ENCODE results near the gene NR2F1.
A peak's percentile ranks its signal among the peaks of the same experiment; 100 is the strongest.

The NR2F1 gene

DNA sequence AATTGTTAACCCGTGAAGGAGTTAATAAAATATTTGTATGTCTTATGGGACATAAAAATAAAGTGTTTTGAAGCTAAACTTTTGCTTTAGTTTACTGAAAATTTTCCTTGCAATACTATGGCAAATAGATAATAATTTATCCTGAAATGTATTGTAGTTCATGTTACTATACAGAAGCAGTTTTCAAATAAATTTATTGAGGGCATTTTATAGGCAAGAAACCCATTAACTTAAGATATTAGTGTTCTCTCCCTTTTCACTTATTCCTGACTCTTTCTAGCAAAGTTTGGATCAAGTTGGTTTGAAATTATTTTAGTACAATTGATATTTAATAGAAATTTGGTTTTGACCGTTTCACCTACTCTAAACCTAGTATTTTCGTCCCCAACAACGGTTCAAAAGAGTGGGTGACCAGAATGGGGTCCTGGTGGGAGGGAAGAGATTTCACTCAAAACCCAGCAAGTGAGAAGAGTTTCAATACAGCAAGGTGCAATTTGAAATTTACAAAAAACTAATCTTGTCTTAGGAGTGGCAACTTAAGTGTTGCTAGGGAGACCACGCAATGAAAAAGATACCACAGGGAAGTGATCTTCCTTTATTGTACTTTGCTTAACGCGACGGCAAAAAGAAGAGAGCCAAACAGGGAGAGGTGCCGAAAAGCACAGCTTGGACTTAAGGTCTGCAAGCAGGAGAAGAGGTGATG lies 28.4 kb downstream of the NR2F1 start:
- no peaks in the 10 kb centered on the region for H3K9me3 ChIP-seq
- peaks cover 3% of the 10 kb centered on the region for H3K4me1 ChIP-seq
- DNase-seq (ENCODE audit: low spot score in 2 of 2) = no peak
- no peaks in the 10 kb centered on the region for H3K36me3 ChIP-seq (replicated peaks)
- no peak overlapping the region for H3K4me3 ChIP-seq
- peaks cover 78% of the 10 kb centered on the region for H3K27me3 ChIP-seq (ENCODE audit: low read depth)
- in situ Hi-C loops (cut with MboI; ENCODE audit: low sequenced_read_pairs) = no loop called here

DNA sequence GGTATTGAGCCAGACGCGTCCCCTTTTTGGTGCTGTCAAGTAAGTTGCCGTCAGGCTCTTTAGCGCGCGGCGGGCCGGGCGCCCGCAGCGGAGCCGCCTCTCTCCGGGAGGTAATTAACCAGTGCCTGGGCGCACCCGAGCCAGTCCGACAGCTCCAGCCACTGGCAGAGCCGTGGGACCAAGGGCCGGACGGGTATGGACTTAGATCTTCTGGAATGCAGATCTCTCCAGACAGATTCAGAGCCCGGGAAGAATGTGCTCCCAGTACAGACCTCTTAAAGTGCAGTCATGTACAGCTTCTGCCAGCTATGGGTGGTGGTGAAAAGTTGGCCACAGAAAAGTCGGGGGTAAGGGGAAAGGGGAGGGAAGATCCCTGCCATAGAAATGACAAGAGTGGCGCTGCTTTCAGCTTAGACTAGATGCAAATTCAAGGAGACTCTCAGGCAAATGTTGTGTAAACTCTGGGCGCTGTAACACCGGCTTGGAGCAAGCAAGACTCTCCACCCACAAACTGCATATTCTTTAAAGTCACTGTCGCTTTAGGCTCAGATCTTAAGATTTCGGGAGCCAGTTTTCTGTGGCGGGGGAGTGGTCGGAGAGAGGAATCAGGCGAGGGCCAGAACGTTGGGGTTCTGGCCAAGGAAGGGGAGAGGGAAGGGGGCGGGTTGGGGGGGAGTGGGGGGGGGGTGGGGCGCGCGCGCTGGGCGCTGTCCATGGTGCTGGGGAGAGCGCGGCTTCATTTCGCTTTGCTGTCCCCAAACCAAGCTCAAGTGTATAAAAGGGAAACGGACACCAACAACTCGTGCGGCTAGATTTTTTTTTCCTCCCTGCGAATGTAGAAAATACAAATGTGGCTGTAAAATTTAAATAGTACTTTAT lies 29.2 kb downstream of the NR2F1 start:
- in situ Hi-C loops (cut with MboI; ENCODE audit: low sequenced_read_pairs) = no loop called here
- peak; percentile 17 to 43 for DNase-seq (ENCODE audit: low spot score in 2 of 2)
- H3K4me3 ChIP-seq = no peak overlapping the region

DNA sequence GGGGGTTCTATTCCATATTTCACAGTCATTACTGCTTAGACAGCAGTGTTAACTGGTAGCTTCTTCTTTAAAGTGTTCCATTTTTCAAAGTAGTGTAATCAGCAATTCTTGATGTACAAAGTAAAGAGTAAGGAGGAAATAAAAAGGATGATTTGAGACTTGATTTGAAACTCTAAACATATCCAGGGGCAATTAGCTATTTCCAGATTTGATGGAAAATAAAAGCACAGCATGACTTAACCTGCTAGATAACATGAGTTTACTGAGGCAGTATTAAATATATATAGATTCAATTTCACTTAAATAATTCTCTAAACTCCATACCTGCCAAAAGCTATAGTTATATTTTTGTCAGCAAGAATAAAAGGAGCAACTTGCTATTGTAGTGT lies 29.8 kb downstream of the NR2F1 start:
- Histone ChIP-seq H3K9me3 (no peaks in the 10 kb centered on the region), H3K4me3 (no peak overlapping the region), H3K4me1 (peaks cover 3% of the 10 kb centered on the region), H3K27me3 (ENCODE audit: low read depth) (peaks cover 72% of the 10 kb centered on the region), H3K36me3 (replicated peaks) (no peaks in the 10 kb centered on the region)
- no peak for DNase-seq (ENCODE audit: low spot score in 2 of 2)
- in situ Hi-C loops (cut with MboI; ENCODE audit: low sequenced_read_pairs) = no loop called here

More for the DNA sequence above, 29.2 kb downstream of the NR2F1 start:
- H3K36me3 ChIP-seq (replicated peaks) = no peaks in the 10 kb centered on the region
- H3K27me3 ChIP-seq (ENCODE audit: low read depth) = peaks cover 79% of the 10 kb centered on the region
- no peaks in the 10 kb centered on the region for H3K9me3 ChIP-seq
- H3K4me1 ChIP-seq = peaks cover 3% of the 10 kb centered on the region

DNA sequence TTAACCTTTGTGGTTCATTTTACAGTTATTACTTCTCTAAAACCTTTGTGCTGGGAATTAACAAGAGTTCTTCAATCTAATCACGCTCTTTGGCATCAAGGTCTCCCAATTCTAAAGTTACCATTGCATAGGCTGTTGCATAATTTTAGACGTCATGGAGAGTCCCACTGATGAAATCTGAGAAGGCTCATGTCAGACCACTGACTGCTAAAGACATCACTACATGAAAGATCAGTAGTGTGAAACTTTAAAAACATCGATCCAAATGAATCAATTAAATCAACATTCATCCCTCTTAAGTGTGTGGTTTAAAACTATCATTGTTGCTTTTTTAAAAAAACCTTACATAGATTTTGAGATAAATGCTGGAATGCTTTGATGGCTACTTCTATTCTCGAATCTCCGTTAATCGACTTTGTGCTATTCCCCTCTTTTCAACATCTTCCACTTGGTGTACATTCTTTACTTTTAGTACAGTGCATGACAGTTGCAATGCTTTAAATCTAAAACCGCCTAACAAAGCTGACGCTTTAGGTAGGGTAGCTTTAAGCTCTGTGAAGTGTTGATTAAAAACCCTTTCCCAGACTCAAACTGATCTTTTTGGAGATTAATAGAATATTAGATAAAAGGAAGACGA lies 33.6 kb downstream of the NR2F1 start:
- no peak for DNase-seq (ENCODE audit: low spot score in 2 of 2)
- H3K9me3 ChIP-seq = no peaks in the 10 kb centered on the region
- in situ Hi-C loops (cut with MboI; ENCODE audit: low sequenced_read_pairs) = no loop called here
- H3K4me1 ChIP-seq = peaks cover 7% of the 10 kb centered on the region
- no peaks in the 10 kb centered on the region for H3K36me3 ChIP-seq (replicated peaks)
- H3K27me3 ChIP-seq (ENCODE audit: low read depth) = peaks cover 34% of the 10 kb centered on the region
- no peak overlapping the region for H3K4me3 ChIP-seq

DNA sequence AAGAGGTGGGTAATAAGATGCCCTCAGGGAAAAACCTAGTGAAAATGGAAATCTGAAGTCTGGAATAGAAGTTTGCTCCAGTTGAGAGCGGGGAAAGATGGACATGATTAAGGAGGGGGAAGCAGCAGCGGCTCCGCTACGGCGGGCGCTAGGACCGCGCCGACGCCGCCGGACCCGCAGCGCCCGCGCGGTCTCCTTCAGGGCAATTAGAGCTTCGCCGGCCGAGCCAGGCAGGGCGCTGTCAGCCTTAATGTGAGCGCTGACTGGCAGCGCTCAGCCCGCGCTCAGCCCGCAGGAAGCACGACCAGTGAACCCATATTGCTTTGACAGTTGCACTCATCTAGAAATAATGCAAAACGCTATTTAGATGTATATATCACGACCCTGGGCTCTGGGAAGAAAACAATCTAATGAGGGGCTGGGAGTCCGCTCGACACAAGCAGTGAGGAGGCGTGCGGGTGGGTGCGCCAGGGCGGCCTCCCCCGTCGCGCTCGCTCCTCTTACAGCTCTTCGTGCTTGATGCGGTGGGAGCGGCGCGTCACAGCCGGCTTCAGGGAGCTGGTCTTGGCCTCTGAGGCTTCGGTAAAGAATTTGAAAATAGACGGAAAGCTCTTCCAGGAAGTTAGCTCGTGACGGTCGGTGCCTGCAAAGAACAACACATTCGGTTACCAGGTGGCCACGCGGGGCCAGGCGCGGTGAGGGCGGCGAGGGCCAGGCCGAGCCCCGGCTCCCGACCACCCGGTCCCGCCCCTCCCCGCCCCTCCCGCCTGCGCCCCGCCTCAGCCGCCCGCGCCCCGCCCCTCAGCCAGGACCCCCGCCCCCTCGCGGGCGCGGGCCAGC lies 37.7 kb downstream of the NR2F1 start:
- no peaks in the 10 kb centered on the region for H3K36me3 ChIP-seq (replicated peaks)
- peaks cover 7% of the 10 kb centered on the region for H3K27me3 ChIP-seq (ENCODE audit: low read depth)
- in situ Hi-C loops (cut with MboI; ENCODE audit: low sequenced_read_pairs) = no loop called here
- peak overlapping the region; percentile 54 for H3K4me3 ChIP-seq
- peaks cover 10% of the 10 kb centered on the region for H3K4me1 ChIP-seq
- no peaks in the 10 kb centered on the region for H3K9me3 ChIP-seq
- peak; percentile 80 to 85 for DNase-seq (ENCODE audit: low spot score in 2 of 2)

DNA sequence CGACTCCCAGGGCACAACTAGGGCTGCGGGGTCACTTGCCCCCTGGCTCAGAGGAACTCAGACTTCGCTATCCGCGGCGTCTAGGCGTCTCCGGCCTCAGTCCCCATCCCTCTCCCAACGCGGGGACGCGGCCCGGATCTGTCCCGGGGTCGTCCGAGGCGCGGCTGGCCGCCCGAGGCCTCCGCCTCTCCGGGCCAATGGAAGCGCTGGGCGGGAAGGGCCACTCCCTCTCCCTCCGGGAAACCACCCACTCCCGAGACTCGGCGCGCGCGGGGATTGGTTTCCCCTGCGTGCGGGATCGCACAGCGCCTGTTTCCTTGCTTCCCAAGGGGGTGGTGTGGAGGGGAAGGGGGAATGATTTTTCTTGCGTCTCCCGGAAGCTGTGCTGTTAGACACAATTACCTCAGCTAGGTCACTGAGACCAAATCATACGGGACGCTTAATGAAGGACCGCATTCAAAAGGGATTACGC lies 38.3 kb downstream of the NR2F1 start:
- in situ Hi-C loops (cut with MboI; ENCODE audit: low sequenced_read_pairs) = no loop called here
- H3K4me1 ChIP-seq = peaks cover 10% of the 10 kb centered on the region
- no peaks in the 10 kb centered on the region for H3K36me3 ChIP-seq (replicated peaks)
- no peaks in the 10 kb centered on the region for H3K9me3 ChIP-seq
- peaks cover 2% of the 10 kb centered on the region; the same call in 1 of the 2 replicates for H3K27me3 ChIP-seq (ENCODE audit: low read depth)
- DNase-seq (ENCODE audit: low spot score in 2 of 2) = peak; percentile 79 to 90
- peak overlapping the region; percentile 54 for H3K4me3 ChIP-seq

DNA sequence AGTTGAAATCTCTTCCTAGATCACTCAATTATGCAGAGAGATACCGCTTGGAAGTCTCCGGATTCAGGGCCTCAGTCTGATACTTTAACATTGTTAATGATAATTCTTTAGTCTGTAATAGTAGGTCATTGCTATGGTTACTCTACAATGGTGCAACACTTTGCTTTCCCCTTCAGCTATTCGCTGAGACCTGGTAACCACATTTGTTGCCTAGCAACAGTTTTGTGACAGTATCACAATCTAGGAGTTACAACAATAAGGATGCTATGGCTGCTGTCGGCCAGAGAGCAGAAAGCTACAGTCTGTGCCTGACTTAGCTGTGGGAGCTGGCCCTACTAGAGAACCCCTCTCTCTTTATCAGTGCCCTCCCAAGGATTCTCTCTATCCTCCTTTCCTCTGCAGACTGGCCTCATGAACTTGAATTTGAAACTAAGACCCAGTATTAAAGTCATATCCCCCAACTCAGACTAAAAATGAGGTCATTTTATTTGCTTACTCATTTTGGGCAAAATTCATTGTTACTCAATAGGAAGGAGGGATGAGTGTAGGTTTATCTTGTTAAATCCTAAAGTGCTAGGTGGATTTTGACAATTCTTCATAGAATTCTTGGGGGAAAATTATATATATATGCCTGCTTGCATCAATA lies 39.3 kb downstream of the NR2F1 start:
- Histone ChIP-seq H3K4me1 (peaks cover 10% of the 10 kb centered on the region), H3K27me3 (ENCODE audit: low read depth) (no peaks in the 10 kb centered on the region), H3K9me3 (no peaks in the 10 kb centered on the region), H3K36me3 (replicated peaks) (no peaks in the 10 kb centered on the region), H3K4me3 (peak overlapping the region; percentile 54; the same call in 1 of the 2 replicates)
- peak; percentile 58 to 72 for DNase-seq (ENCODE audit: low spot score in 2 of 2)
- in situ Hi-C loops (cut with MboI; ENCODE audit: low sequenced_read_pairs) = no loop called here

DNA sequence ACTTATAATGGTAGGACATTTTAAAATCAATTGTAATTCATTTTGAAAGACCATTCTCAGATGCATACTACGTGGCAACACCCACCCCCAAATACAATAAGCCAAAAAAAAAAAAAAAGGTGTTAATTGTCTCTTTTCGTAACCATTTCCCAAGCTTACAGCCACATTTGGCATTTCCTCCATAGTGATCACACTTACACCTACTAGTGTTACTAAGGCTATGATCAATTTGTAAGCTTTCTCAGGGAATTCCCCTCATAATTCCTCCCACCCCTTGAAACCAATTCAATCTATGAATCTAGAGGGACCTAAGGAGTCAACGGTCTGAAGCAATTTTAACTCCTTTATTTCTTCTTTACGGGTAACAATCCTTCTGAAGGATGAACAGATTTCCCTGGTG lies 40.1 kb downstream of the NR2F1 start:
- in situ Hi-C loops (cut with MboI; ENCODE audit: low sequenced_read_pairs) = no loop called here
- Histone ChIP-seq H3K4me1 (peaks cover 10% of the 10 kb centered on the region), H3K27me3 (ENCODE audit: low read depth) (no peaks in the 10 kb centered on the region)

DNA sequence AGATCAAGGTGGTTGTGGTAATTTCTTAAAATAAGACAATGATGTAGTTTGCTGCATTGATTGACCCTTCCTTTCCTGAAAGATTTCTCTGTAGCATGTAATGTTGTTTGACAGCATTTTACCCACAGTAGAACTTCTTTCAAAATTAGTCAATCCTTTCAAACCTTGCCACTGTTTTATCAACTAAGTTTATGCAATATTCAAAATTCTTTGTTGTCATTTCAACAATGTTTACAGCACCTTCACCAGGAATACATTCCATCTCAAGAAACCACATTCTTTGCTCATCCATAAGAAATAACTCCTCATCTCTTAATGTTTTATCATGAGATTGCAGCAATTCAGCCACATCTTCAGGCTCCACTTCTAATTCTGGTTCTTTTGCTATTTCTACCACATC lies 43.8 kb downstream of the NR2F1 start:
- in situ Hi-C loops (cut with MboI; ENCODE audit: low sequenced_read_pairs) = no loop called here
- Histone ChIP-seq H3K27me3 (ENCODE audit: low read depth) (no peaks in the 10 kb centered on the region), H3K4me1 (peaks cover 4% of the 10 kb centered on the region), H3K36me3 (replicated peaks) (no peaks in the 10 kb centered on the region), H3K9me3 (no peaks in the 10 kb centered on the region), H3K4me3 (no peak overlapping the region)
- DNase-seq (ENCODE audit: low spot score in 2 of 2) = no peak

More for the DNA sequence above, 40.1 kb downstream of the NR2F1 start:
- no peak for DNase-seq (ENCODE audit: low spot score in 2 of 2)
- Histone ChIP-seq H3K9me3 (no peaks in the 10 kb centered on the region), H3K4me3 (no peak overlapping the region), H3K36me3 (replicated peaks) (no peaks in the 10 kb centered on the region)

DNA sequence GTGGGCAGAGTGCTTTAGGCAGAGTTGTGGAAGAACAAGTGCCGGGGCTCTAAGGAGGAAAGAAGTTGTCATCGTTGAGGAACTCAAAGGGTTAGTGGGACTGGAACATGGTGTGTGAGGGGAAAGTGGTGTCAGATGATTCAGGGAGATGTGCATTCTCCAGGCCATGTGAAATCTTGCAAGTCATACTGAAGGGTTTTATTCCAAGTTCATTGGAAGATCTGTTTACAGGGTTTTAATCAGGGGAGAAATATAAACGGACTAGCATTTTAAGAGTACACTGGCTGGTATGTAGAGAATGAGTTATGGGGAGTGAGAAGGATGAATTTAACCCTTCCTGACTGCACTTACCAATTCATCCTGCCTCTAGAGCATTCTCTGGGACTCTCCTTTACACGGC lies 49.3 kb downstream of the NR2F1 start:
- Histone ChIP-seq H3K36me3 (replicated peaks) (no peaks in the 10 kb centered on the region), H3K9me3 (no peaks in the 10 kb centered on the region), H3K4me1 (no peaks in the 10 kb centered on the region), H3K4me3 (no peak overlapping the region), H3K27me3 (ENCODE audit: low read depth) (no peaks in the 10 kb centered on the region)
- in situ Hi-C loops (cut with MboI; ENCODE audit: low sequenced_read_pairs) = no loop called here
- DNase-seq (ENCODE audit: low spot score in 2 of 2) = no peak

DNA sequence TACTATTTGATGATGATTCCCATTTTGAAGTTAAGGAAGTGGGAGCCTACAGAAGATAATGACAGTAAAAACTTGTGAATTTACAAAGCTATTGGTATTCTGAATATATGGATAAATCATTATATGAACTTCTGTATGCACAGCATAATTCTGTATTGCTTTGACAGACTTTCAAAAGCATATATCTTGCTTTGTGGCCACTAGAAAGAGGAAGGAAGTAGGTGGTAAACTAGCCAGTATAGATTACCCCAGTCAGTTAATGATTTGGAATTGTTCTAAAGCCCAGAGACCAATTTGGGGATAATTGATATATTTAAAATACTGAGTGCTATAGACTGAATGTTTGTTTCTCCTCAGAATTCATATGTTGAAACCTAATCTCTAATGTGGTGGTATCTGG lies 53.0 kb downstream of the NR2F1 start:
- DNase-seq (ENCODE audit: low spot score in 2 of 2) = no peak
- in situ Hi-C loops (cut with MboI; ENCODE audit: low sequenced_read_pairs) = no loop called here
- Histone ChIP-seq H3K4me3 (no peak overlapping the region), H3K36me3 (replicated peaks) (no peaks in the 10 kb centered on the region), H3K9me3 (no peaks in the 10 kb centered on the region), H3K27me3 (ENCODE audit: low read depth) (no peaks in the 10 kb centered on the region), H3K4me1 (no peaks in the 10 kb centered on the region)

DNA sequence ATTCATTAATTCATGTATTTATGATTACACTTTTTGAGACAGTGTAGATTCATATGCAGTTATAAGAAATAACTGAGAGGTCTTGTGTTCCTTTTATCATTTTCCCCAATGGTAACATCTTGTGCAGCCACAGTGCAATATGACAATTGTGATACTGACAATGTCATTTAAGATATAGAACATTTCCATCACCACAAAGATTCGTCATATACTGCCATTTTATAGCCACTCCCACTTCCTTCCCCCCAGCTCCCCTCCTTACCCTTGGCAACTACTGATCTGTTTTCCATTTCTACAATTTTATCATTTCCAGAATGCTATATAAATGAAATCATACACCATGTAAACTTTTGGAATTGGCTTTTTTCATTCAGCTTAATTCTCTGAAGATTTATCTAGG lies 53.8 kb downstream of the NR2F1 start:
- Histone ChIP-seq H3K4me3 (no peak overlapping the region), H3K27me3 (ENCODE audit: low read depth) (no peaks in the 10 kb centered on the region), H3K4me1 (no peaks in the 10 kb centered on the region), H3K36me3 (replicated peaks) (no peaks in the 10 kb centered on the region), H3K9me3 (no peaks in the 10 kb centered on the region)
- DNase-seq (ENCODE audit: low spot score in 2 of 2) = no peak
- in situ Hi-C loops (cut with MboI; ENCODE audit: low sequenced_read_pairs) = no loop called here

DNA sequence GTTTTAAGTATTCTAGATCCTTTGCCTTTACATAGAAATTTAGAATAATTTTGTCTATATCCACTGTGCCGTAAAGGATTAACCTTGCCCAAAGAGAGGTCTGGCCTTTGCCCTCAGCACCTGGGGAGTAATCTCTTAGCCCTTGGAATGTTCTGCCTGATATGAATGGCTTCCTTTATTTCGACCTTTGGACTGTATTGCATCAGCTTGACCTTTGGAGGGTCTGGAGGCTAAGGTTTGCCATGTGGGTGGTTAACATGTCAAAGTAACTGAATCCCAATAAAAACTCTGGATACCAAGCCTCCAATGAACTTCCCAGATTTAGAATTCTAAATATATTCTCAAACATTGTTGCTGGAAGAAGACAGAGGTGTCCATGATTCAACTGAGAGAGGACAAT lies 54.7 kb downstream of the NR2F1 start:
- DNase-seq (ENCODE audit: low spot score in 2 of 2) = no peak
- Histone ChIP-seq H3K4me1 (no peaks in the 10 kb centered on the region), H3K27me3 (ENCODE audit: low read depth) (no peaks in the 10 kb centered on the region), H3K36me3 (replicated peaks) (no peaks in the 10 kb centered on the region), H3K9me3 (no peaks in the 10 kb centered on the region), H3K4me3 (no peak overlapping the region)
- in situ Hi-C loops (cut with MboI; ENCODE audit: low sequenced_read_pairs) = no loop called here
